Measurements from ENCODE around the gene TOP3B.

- no peak for TF ChIP-seq SPI1 (IDR thresholded peaks at IDR 0.05; ENCODE audit: low read depth, low read length)
- no peak for TF ChIP-seq POLR2A (IDR thresholded peaks at IDR 0.05; ENCODE audit: low read depth, low read length)
- TF ChIP-seq POLR2AphosphoS5 (IDR thresholded peaks at IDR 0.05; ENCODE audit: low read depth, low read length): no peak
- TF ChIP-seq PAX5 (IDR thresholded peaks at IDR 0.05; ENCODE audit: insufficient read depth, low read length, severe bottlenecking): no peak
- TF ChIP-seq TAF1 (IDR thresholded peaks at IDR 0.05; ENCODE audit: low read depth, low read length): no peak
- TF ChIP-seq POU2F2 (IDR thresholded peaks at IDR 0.05; ENCODE audit: low read depth, low read length): no peak
Observed at GRCh38 chr22:21981874-21982273, 713 bp downstream of the TOP3B start.
